Keratinocyte (primary cell): ENCODE results near the gene MLPH.

ENCODE experiments used
- EZH2 ChIP-seq: IDR thresholded peaks from one replicate; pipeline ENCODE4 v1.6.1; 2012; ENCODE audit warnings: inconsistent platforms, mild to moderate bottlenecking, low read length, moderate library complexity
- TF ChIP-seq, protein P1 (sequence below), 3 experiments: IDR thresholded peaks in 1 of 3; conservative IDR thresholded peaks in 1 of 3; optimal IDR thresholded peaks in 1 of 3; 2 replicates in 2 of 3; 3 replicates in 1 of 3; pipeline versions ENCODE3 to v1.5.1; 2011; ENCODE audit warnings: low read length in 3 of 3, mild to moderate bottlenecking in 3 of 3, moderate library complexity in 2 of 3, control low read depth in 1 of 3, inconsistent platforms in 1 of 3; ENCODE audit not compliant: insufficient read depth in 2 of 3; ENCODE audit errors: extremely low read depth in 1 of 3

GRCh38 chr2:237567276-237568029, 80.4 kb downstream of the MLPH start:
- TF ChIP-seq, protein P1, sequence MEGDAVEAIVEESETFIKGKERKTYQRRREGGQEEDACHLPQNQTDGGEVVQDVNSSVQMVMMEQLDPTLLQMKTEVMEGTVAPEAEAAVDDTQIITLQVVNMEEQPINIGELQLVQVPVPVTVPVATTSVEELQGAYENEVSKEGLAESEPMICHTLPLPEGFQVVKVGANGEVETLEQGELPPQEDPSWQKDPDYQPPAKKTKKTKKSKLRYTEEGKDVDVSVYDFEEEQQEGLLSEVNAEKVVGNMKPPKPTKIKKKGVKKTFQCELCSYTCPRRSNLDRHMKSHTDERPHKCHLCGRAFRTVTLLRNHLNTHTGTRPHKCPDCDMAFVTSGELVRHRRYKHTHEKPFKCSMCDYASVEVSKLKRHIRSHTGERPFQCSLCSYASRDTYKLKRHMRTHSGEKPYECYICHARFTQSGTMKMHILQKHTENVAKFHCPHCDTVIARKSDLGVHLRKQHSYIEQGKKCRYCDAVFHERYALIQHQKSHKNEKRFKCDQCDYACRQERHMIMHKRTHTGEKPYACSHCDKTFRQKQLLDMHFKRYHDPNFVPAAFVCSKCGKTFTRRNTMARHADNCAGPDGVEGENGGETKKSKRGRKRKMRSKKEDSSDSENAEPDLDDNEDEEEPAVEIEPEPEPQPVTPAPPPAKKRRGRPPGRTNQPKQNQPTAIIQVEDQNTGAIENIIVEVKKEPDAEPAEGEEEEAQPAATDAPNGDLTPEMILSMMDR (optimal IDR thresholded peaks at IDR 0.05 in 1 of 3, IDR thresholded peaks at IDR 0.05 in 1 of 3, conservative IDR thresholded peaks at IDR 0.05 in 1 of 3; ENCODE audit: extremely low read depth in 1 of 3, insufficient read depth in 2 of 3, low read length in 3 of 3): no peak
- no peak for TF ChIP-seq EZH2
